HG03159 (cell line): ENCODE results near the gene DTX3.
"Not testable (repeated sequence)": the region's sequence is repeated elsewhere in the genome, so short reads cannot be mapped to it uniquely, and the experiment has no call there.

ENCODE experiments used
- ATAC-seq: cut with Tn5 transposase; IDR thresholded peaks from one replicate; pipeline ENCODE4 v1.9.1; 2021; ENCODE audit warnings: mild to moderate bottlenecking, moderate library complexity; ENCODE audit not compliant: unreplicated experiment

Gene DTX3

DNA sequence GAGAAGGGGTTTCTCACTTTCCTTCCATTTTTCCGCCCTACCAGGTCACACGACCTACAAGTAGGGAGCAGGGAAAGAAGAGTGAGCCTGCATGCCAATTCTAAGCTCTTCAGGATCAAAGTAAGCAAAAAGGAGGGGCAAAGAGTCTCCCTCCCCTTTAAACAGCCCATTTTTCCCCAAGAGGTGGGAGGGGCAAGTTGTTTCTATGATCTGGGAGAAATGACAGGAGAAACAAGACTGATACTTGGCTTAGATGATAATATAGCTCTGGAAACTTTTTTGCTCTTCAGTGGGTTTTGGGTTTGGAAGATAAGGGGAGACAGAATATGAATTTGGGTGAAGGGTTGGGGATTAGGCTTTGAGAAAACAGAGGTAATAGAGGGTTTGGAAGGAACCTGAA, 1.8 kb downstream of the DTX3 start:
- no peak for ATAC-seq

DNA sequence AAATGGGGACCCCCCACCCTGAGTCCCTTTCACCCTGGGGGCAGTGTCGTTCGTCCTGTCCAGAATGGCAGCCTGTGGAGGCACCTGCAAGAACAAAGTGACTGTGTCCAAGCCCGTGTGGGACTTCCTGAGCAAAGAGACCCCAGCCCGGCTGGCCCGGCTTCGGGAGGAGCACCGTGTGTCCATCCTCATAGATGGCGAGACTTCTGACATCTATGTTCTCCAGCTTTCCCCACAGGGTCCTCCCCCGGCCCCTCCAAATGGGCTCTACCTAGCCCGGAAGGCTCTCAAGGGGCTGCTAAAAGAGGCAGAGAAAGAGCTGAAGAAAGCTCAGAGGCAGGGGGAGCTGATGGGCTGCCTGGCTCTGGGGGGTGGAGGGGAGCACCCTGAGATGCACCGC, 2.2 kb downstream of the DTX3 start:
- ATAC-seq, result no peak

DNA sequence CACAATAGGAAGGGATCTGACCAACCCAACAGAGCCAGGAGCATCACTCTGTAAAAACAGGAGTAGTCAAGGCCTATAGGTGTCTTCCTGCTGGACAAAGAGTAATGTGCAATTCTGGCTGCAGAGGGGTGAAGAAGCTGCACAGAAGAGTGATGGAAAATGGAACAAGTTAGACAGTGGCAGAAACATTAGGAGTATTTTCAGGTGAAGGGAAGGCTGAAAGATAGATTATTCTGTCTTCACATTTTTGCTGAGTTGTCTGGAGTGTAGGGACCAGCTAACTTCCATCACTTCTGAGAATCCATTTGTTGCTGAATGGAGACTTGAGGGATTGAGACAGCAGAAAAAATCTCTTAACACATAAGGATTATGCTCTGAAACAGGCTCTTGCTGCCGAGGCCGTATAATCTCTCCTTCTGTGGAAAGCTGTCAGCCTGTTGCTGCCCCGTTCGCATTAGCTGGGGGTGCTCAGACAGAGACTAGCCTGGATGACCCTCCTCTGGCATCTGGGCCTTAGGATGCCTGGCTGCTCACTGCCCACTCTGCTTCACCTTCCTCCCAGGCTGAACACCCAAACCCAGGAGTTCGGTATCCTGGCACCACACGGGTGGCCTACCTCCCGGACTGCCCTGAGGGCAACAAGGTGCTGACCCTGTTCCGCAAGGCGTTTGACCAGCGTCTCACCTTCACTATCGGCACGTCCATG, 3.5 kb downstream of the DTX3 start:
- ATAC-seq, result no peak

DNA sequence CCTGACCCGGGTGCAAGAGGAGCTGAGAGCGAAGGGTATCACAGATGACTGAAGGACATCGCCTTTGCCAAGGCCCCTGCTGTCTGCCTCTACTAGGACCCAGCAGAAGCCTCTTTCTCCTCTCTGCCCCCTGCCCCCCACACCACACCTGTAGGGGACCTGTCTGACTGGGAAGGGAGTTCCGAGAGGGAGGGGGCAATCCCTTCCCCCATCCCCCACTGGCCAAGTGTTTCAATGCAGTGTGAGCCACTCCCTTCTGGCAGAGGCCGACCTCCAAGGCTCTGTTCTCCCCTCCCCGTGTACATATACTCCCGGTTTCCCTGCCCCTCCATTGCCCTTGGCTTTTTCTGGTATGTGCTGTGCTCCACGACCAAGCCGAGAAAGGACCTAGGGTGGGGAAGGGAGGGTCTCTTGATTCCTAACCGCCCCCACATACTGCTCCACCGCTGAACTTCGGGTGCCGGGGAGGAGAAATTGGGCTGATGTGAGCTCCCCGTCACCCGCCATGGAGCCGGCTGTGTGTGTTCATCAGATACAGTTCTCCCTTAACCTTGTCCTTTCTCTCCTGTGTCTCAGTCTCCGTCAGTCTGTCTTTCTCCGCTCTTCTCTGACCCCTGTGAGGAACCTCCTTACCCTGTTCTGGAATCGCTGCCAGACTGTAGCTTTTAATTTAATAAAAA, 4.6 kb downstream of the DTX3 start:
- no peak for ATAC-seq

DNA sequence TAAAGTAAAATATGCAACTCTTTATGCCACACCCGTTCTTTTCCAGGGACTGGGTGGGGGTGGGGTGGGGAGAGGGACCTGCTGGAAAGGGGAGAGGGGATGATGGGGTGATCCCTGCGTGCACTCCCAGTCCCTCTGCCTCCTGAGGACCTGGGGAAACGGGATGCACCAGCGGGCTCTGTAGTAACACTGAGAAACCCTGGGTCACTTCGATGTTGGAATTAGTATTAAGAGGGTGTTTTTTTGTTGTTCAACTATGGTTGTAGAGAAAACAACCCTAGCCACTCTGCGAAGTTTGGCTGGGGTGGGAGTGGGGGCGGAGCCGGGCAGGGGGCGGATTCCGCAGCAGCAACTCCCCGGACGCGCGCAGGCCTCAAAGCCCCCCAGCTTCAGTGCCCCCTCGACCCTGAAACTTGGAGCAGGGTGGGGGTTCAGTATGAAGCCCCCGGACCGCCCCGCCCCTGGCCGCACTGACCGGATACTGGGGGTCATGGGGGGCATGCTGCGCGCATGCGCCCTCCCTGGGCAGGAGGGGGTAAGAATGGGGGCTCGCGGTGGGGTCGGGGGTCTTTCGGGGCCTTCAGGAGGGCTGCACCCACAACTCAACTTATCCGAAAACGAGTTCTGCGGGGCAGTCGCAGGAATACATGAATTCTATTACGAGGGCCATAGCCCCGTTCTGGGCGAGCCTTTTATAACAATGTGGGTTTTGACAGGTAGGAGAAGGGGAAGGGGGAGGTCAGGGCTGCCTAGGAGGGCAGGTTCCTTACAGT, 5.3 kb downstream of the DTX3 start:
- no peak for ATAC-seq

DNA sequence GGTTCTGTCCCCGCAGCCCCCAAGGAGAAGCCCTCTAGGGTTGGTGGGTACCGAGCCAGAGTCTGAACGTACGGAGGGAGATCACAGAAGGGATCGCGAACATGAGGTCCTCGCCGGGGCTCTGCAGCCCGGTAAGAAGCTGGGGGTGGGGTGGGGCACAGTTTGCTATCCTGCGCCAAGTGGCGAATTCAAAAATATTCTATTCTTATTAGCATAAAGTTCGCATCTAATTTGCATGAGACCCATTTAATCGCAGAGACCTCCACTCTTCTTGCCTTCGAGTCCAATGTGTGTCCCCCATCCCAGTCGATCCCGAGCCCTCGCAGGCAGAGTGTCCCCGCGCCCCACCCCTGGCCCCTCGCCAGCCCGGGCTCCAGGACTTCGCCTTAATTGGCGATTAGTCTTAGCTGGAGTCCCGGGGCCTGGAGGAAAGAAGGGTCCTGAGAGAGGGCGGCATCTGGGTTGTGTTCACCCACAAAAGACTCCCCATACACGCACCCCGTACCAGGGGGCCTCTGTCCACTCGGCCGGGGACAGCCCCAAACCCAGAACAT, 6.0 kb downstream of the DTX3 start:
- no peak for ATAC-seq

DNA sequence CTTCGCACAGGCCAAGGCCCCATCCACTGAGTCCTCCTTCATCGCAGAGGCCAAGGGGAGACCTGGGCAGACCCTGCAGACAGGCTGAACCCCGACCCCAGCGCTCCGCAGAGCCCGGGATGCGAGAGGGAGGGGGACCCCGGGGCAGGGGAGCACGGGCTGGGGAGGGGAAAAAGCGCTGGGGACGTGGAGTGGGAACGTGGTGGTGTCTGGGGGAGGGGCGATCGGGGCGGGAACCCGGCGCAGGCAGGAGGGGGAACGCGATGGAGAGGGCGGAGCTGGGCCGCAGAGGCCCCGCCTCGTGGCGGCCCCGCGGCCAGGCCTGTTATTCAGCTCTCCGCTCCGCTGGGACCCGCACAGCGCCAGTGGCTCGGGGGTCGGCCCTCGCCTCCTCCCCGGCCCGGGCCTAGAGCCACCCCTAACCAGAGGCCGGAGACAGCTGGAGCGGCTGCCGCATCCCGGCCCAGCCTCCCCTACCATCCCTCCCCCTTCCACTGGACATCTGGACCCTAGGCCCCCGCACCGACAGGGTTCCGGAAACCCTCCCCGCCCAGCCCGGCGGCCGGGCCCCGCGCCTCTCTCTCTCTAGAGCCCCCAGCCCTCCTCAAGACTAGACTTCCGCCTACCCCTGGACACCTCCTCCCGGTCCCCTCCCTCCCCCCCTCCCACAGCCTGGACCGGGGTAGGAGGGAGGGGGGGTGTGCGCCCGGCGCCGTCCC, 6.6 kb downstream of the DTX3 start, which contains the start of gene ARHGEF25:
TSS of gene ARHGEF25 (plus strand) at position 328 of the 719 bp plus-strand sequence. CDS start 460 bp downstream, outside the sequence.
- no peak for ATAC-seq

DNA sequence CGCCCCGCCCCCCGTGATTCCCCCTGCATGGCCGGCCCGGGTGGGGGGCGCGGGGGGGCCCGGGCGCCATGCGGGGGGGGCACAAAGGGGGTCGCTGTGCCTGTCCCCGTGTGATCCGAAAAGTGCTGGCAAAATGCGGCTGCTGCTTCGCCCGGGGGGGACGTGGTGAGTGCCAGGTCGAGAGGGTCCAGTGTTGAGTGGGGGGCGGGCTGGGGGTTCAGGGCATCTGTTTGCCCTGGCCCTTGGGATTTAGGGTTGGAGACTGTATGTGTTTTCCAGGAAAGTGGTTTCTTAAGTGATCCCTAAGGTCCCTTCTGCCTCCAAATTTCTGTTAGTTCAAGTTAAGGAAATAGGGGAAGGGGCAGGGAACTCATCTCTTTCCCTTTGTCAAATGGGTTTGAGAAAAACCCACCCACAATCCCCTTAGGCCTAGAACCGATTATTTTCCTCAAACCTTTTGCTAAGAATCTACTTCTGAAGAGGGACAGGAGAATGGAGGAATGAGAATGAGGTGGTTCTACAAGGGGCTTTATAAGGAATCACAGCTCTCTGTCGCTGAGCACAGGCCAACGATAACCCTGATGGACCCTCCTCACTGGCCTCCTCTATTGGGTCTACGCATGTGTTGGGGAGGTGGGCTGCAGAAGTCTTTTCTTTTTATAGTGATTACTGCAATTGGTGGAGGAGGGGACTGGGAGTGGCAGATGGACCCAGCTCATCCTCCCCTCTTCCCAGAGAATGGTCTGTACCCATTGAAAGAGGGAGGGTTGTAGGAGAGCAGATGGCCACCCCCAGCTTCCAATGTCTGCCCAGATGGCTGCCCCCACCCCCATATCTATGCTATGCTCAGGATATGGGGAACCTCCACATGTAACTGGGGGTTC, 7.4 kb downstream of the DTX3 start:
- no peak for ATAC-seq

DNA sequence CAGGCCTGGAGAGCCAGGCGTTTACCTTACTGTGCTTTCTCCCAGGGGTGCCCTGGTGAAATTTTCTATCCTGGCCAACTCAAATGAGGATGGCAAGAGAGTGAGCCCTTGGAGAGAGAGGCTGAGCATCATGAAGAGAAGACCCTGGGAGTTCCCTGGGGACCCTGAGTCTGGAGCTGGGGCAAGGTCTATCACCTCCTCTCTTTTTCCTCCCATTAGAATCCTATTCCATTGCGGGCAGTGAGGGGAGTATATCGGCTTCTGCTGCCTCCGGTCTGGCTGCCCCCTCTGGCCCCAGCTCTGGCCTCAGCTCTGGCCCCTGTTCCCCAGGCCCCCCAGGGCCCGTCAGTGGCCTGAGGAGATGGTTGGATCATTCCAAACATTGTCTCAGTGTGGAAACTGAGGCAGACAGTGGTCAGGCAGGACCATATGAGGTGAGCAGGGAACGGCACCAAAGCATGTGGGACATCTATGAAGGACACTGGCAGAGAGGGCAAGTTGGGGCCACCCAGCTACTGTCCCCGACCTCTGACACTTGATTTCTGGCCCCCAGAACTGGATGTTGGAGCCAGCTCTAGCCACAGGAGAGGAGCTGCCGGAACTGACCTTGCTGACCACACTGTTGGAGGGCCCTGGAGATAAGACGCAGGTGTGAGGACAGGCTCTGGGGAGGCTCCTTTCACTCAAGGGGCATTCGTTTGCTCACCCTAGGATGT, 8.2 kb downstream of the DTX3 start:
- no peak for ATAC-seq

DNA sequence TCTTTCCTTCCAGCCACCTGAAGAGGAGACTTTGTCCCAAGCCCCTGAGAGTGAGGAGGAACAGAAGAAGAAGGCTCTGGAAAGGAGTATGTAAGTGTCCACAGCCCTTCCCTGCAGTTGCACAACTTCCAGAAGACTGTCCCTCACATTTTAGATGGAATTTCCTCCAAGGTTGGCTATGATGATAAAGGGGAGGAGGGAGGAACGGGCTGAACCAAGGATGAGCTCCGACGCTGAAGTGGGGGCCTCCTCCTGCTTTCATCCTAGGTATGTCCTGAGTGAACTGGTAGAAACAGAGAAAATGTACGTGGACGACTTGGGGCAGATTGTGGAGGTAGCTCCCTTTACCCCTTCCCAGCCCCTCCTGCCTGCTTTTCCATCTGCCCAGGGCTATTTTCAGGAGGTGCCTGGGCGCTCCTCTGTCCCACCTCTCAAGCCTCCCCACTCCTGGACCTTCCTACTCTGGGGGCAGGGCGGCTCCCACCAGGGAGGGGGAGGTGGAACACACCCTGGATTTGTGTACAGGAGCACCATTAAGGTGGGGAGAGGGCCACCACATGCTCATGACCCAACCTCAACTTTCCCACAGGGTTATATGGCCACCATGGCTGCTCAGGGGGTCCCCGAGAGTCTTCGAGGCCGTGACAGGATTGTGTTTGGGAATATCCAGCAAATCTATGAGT, 8.9 kb downstream of the DTX3 start:
- ATAC-seq, result no peak

DNA sequence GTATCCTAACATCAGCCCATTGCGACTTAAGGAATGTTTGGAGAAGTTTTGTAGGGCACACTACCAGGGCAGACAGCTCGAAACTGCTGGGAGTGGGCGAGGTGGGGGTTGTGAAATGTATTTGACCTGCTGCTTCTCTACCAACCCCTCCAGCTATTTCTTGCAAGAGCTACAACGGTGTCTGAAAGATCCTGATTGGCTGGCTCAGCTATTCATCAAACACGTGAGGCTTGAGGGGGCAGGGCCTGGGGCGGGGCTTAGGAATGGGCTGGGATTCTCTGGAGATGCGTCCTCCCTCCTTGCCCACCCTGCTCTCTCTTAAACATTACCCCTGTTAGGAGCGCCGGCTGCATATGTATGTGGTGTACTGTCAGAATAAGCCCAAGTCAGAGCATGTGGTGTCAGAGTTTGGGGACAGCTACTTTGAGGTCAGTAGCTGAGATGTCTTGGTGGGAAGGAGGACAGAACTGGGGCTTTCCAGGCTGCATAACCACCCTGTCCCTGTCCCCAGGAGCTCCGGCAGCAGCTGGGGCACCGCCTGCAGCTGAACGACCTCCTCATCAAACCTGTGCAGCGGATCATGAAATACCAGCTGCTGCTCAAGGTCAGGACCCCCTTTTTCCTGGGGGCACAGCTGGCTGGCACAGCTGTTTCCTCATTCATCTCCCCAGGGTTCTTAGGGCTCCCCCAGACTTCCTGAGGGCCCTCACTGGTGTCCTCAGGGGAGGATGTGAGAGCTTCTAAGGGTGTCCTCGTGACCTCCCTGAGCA, 9.7 kb downstream of the DTX3 start:
- ATAC-seq, result peak; percentile 61

DNA sequence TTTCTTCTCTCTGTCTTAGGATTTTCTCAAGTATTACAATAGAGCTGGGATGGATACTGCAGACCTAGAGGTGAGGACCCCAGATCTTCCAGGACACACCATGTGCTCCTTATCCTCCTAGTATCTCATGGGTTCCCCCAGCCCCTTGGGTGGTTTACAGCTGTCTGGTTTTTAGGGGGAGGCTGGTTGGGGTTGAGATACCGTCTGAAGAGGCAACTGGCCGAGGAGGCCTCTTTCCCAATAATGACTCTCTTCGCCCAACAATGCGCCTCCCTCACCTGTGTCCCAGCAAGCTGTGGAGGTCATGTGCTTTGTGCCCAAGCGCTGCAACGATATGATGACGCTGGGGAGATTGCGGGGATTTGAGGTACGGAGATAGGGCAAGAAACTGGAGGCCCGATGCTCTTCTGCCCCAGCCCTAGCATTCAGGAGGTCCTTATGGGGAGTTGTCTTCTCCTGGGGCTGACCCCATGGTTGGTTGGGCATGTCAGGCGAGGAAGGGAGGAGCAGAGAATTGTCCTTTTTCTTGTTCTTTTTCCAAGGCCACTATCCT, 10.4 kb downstream of the DTX3 start:
- ATAC-seq, result no peak

DNA sequence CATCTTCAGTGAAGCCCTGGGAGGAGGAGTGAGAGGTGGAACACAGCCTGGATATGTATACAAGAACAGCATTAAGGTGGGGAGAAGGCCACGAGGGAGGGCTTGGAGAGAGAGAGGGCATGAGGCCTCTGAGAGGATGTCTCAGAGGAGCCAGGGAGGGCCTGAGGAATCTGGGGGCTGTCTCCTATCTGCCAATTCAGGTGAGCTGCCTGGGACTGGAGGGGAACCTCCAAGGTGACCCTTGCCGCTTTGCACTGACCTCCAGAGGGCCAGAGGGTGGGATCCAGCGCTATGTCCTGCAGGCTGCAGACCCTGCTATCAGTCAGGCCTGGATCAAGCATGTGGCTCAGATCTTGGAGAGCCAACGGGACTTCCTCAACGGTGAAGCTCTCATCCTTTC, 11.0 kb downstream of the DTX3 start:
- ATAC-seq, result no peak

DNA sequence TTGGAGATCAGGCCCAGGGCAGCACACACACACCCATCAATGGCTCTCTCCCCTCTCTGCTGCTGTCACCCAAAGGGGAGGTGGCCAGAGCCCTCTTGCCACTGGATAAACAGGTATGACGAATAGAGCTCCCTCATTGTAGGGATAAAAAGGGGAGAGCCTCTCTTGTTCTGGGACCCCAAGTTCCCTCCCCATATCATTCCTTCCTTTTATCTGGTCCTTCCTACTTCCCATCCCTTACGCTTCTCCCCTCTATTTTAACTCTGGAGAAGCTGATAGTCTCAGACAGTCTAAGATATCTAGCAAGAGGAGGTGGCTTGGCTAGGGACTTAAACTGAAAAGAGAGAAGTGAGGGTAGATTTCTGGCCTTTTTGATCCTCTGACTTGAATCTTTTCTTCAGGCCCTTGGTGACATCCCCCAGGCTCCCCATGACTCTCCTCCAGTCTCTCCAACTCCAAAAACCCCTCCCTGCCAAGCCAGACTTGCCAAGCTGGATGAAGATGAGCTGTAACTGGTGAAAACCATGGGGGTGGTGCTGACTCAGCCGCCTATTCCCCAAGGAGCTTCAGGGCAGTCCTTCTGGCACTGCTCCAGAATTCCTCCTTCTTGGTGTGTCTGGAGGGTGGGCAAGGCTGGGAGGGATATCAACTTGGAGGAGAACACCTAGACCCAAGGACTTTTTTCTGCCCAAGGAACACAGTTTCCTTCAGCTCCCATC, 11.9 kb downstream of the DTX3 start:
- no peak for ATAC-seq

DNA sequence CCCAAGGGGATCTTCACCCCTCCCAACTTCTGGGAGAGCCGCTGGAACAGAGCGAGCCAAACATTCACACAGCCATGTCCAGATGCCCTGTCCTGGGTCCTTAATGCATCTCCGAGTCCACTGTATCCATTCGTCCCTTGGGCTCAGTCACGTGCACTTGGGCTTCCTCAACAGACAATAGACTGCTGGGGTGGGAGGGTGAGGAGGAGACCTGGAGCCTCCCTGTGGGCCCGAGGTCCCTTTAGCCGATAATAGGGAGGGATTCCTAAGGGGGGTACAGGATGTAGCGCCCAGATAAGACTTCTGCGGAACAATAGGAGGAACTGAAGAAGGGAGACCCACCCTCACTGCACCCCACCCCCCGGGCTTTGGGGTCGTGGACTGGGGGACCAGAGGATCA, 13.3 kb downstream of the DTX3 start:
- no peak for ATAC-seq

DNA sequence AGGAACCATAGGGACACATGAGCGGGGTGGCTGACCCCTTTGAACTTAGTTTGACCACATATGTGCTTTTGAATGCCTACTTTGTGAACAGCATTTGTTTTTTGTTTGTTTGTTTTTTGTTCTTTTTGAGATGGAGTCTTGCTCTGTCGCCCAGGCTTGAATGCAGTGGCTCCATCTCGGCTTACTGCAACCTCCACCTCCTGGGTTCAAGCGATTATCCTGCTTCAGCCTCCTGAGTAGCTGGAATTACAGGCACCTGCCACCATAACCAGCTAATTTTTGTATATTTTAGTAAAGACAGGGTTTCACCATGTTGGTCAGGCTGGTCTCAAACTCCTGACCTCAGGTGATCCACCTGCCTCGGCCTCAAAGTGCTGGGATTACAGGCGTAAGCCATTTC, 13.8 kb downstream of the DTX3 start:
- ATAC-seq, result not testable (repeated sequence)

DNA sequence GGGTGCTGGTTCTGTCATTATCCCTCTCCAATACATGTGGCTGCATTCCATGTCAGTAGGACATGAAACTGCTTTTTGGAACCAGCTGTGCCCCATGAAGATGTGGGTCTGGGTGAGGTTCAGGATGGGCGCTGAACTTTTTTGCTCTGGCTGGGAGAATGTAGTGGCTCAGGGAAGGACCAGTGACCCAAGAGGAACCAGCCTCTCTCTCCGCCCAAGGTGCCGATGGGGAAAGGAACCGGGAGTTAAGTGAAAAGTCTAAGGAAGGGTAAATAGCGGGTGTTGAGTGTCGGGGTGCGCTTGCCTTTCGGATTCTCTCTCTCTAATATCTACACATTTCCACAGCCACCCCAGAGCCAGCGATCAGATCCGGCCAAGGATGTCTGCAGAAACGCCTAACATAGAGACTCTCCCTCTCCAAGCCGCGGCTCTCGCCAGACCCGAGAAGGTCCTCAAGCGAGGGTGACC, 14.4 kb downstream of the DTX3 start:
- ATAC-seq, result no peak
